SK-N-SH (cell line): ENCODE data around the gene RAB23. TPM values are rescaled to one million over a fixed set of nuclear protein-coding genes. Genes with fewer than 3 reads are reported as not detected.
A peak's percentile ranks its signal among the peaks of the same experiment; 100 is the strongest.

Source experiments
- CTCF ChIA-PET: fragments of 300-600, 350-600 bp; formaldehyde crosslinking; extraction: SDS; loops from one replicate; lab custom pipeline; 2021; lab: Yijun Ruan, JAX
- POLR2A ChIA-PET: fragments of 350-600 bp; sonication (Branson Sonifier 250); formaldehyde crosslinking; extraction: SDS; loops from one replicate; lab custom pipeline; 2020; ENCODE audit warnings: antibody characterized with exemption, inconsistent platforms; lab: Yijun Ruan, JAX
- DNase-seq: peaks from one replicate; pipeline ENCODE4 v3.0.0; 2012
- H2AFZ ChIP-seq: fragments of 200-600 bp; sonication (generic); 2 replicates; pipeline ENCODE4 v1.8.1; 2016; ENCODE audit warnings: antibody characterized with exemption, mild to moderate bottlenecking, low read depth
- H3F3A ChIP-seq: fragments of 200-600 bp; sonication (generic); replicated peaks from 2 replicates; pipeline ENCODE3; 2016; ENCODE audit warnings: antibody characterized with exemption, mild to moderate bottlenecking; ENCODE audit not compliant: insufficient read depth
- H3K27ac ChIP-seq, 2 experiments: fragments of 200-500 bp in 1 of 2; fragments of 200-600 bp in 1 of 2; sonication (Bioruptor generic) in 1 of 2; sonication (generic), shearing (Covaris generic) in 1 of 2; 2 replicates each; pipeline versions ENCODE4 v1.5.1 to v1.6.1; 2014 to 2016; ENCODE audit warnings: low read depth in 2 of 2, inconsistent platforms in 1 of 2, low read length in 1 of 2, mild to moderate bottlenecking in 1 of 2, mixed read lengths in 1 of 2
- H3K27me3 ChIP-seq: fragments of 200-600 bp; sonication (generic), shearing (Covaris generic); 2 replicates; pipeline ENCODE4 v1.6.1; 2016; ENCODE audit warnings: mixed run types; ENCODE audit not compliant: insufficient read depth
- H3K36me3 ChIP-seq, 2 experiments: fragments of 200-500 bp in 1 of 2; fragments of 200-600 bp in 1 of 2; sonication (Bioruptor generic) in 1 of 2; sonication (generic) in 1 of 2; replicated peaks in 1 of 2; 2 replicates each; pipeline versions ENCODE3 to v1.5.1; 2014 to 2016; ENCODE audit warnings: low read length in 1 of 2, mild to moderate bottlenecking in 1 of 2; ENCODE audit not compliant: insufficient read depth in 2 of 2, control insufficient read depth in 1 of 2
- H3K4me1 ChIP-seq, 2 experiments: fragments of 200-500 bp in 1 of 2; fragments of 200-600 bp in 1 of 2; sonication (Bioruptor generic) in 1 of 2; sonication (generic), shearing (Covaris generic) in 1 of 2; 2 replicates each; pipeline versions ENCODE4 v1.5.1 to v1.6.1; 2014 to 2016; ENCODE audit warnings: low read depth in 1 of 2, low read length in 1 of 2, mixed run types in 1 of 2; ENCODE audit not compliant: insufficient read depth in 2 of 2, control insufficient read depth in 1 of 2
- H3K4me2 ChIP-seq: fragments of 200-600 bp; sonication (generic), shearing (Covaris generic); 2 replicates; pipeline ENCODE4 v1.6.1; 2017; ENCODE audit warnings: mixed run types
- H3K4me3 ChIP-seq, 2 experiments: fragments of 200-500 bp in 1 of 2; fragments of 200-600 bp in 1 of 2; sonication (Bioruptor generic) in 1 of 2; sonication (generic), shearing (Covaris generic) in 1 of 2; 2 replicates each; pipeline versions ENCODE4 v1.5.1 to v1.8.1; 2014 to 2016; ENCODE audit warnings: low read depth in 2 of 2, inconsistent platforms in 1 of 2, low read length in 1 of 2, mild to moderate bottlenecking in 1 of 2, mixed read lengths in 1 of 2, moderate library complexity in 1 of 2
- H3K79me2 ChIP-seq: fragments of 200-600 bp; sonication (generic); 2 replicates; pipeline ENCODE4 v1.8.1; 2017; ENCODE audit warnings: mild to moderate bottlenecking; ENCODE audit not compliant: insufficient read depth
- H3K9ac ChIP-seq: fragments of 200-600 bp; sonication (generic); 2 replicates; pipeline ENCODE4 v1.6.1; 2017; ENCODE audit warnings: mixed run types
- H3K9me2 ChIP-seq: fragments of 200-600 bp; sonication (generic); 2 replicates; pipeline ENCODE4 v1.6.1; 2017; ENCODE audit warnings: mixed run types
- H3K9me3 ChIP-seq: fragments of 200-600 bp; sonication (generic); 2 replicates; pipeline ENCODE4 v1.6.1; 2017; ENCODE audit warnings: mixed run types, mild to moderate bottlenecking, moderate library complexity
- H4K20me1 ChIP-seq: fragments of 200-600 bp; sonication (generic); 2 replicates; pipeline ENCODE4 v1.6.1; 2017; ENCODE audit warnings: mild to moderate bottlenecking, mixed run types; ENCODE audit not compliant: insufficient read depth
- EP300 ChIP-seq, 2 experiments: IDR thresholded peaks; 2 replicates each; pipeline versions ENCODE4 v1.4.0 to v1.6.1; 2012; ENCODE audit warnings: borderline replicate concordance in 1 of 2, low read depth in 1 of 2, low read length in 1 of 2
- FOSL2 ChIP-seq: IDR thresholded peaks from 2 replicates; pipeline ENCODE4 v1.4.0; 2012; ENCODE audit warnings: low read depth, mild to moderate bottlenecking, moderate library complexity, borderline replicate concordance
- RAD21 ChIP-seq: IDR thresholded peaks from 2 replicates; pipeline ENCODE4 v1.6.1; 2012; ENCODE audit warnings: mild to moderate bottlenecking, low read length
- SIN3A ChIP-seq: IDR thresholded peaks from 2 replicates; pipeline ENCODE4 v1.6.1; 2012; ENCODE audit warnings: low read depth, mild to moderate bottlenecking, low read length, moderate library complexity, borderline replicate concordance
- SMC3 ChIP-seq: IDR thresholded peaks from 2 replicates; pipeline ENCODE4 v1.6.1; 2012; ENCODE audit warnings: low read depth, low read length, improper control_type of control experiment
- WGBS: methylation state at CpG from one replicate; pipeline ENCODE4 v1.1.6; 2017; ENCODE audit warnings: low lambda C conversion rate; 5-methylcytosine and 5-hydroxymethylcytosine counted together
- polyA plus RNA-seq, 3 experiments: library from polyadenylated mRNA; depleted of rRNA; stranded (reverse); fragments of >200 nt; gene quantifications; 2 replicates each; pipeline ENCODE4 v1.2.3, GENCODE V29; 2012
- TF ChIP-seq, protein P1 (sequence below): fragments of 200-600 bp; sonication (generic); IDR thresholded peaks from 2 replicates; pipeline ENCODE4 v1.6.1; 2017; ENCODE audit warnings: antibody characterized with exemption, mild to moderate bottlenecking, moderate library complexity
- TF ChIP-seq, protein P2 (sequence below): IDR thresholded peaks from 2 replicates; pipeline ENCODE4; 2012

Gene RAB23
- polyA plus RNA-seq, 1 of the 3 experiments (the other 2 are of a cell fraction): 6.6 TPM

DNA sequence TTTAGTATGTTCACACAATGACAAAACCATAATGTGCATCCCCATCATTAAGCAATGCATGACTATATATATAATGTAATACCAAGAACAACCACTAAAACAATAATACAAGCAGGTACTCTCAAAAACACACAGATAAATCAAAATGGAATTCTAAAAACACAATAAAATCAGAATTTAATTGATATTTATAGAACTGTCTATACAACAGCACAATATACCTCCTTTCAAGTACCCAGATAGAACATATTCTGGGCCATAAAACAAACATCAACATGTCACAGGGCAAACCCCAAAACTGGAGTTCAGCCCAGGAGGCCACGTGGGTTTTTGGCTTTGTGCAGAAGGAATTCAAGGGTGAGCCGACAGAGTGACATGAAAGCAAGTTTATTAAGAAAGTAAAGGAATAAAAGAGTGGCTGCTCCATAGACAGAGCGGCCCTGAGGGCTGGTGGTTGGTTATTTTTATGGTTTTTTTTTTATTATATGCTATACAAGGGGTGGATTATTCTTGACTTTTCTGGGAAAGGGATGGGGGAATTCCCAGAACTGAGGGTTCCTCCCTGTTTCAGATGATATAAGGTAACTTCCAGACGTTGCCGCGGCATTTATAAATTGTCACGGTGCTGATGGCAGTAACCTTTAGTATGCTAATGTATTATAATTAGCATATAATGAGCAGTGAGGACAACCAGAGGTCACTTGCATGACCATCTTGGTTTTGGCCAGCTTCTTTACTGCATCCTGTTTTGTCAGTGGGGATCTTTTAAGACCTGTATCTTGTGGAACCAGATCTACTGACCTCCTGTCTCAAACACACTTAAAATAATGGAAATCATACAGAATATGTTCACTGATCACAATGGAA is 5.6 kb downstream of the RAB23 start:
- no peak for DNase-seq
- Histone ChIP-seq H4K20me1 (no peaks in the 10 kb centered on the region), H3K4me2 (no peak overlapping the region), H3K4me3 (no peak overlapping the region), H3K36me3 (peaks cover 0 to 31% of the 10 kb centered on the region in 2 experiments), H3K27me3 (no peaks in the 10 kb centered on the region), H3K9me2 (no peaks in the 10 kb centered on the region), H2AFZ (no peak overlapping the region), H3K9ac (no peak overlapping the region), H3K27ac (no peak overlapping the region), H3F3A (peaks cover 13% of the 10 kb centered on the region), H3K4me1 (peaks cover 0 to 3% of the 10 kb centered on the region in 2 experiments; a peak in 1 of 4 replicates), H3K79me2 (peaks cover 100% of the 10 kb centered on the region), H3K9me3 (0 out of 2 replicates have a peak, but pooled peaks cover 7% of the 10 kb centered on the region)
- ChIA-PET CTCF (interaction anchor here (1.5 kb wide), 2 partner anchors 9 to 26 kb away, joined by 3 read pairs; no protein-coding TSS in a partner anchor), POLR2A (no interaction called here)
- WGBS: 91% methylated on average over 7 of the region's 7 CpGs
- TF ChIP-seq, protein P1, sequence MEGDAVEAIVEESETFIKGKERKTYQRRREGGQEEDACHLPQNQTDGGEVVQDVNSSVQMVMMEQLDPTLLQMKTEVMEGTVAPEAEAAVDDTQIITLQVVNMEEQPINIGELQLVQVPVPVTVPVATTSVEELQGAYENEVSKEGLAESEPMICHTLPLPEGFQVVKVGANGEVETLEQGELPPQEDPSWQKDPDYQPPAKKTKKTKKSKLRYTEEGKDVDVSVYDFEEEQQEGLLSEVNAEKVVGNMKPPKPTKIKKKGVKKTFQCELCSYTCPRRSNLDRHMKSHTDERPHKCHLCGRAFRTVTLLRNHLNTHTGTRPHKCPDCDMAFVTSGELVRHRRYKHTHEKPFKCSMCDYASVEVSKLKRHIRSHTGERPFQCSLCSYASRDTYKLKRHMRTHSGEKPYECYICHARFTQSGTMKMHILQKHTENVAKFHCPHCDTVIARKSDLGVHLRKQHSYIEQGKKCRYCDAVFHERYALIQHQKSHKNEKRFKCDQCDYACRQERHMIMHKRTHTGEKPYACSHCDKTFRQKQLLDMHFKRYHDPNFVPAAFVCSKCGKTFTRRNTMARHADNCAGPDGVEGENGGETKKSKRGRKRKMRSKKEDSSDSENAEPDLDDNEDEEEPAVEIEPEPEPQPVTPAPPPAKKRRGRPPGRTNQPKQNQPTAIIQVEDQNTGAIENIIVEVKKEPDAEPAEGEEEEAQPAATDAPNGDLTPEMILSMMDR: peak; percentile 30; the same call in 1 of the 2 replicates
- no peak for TF ChIP-seq FOSL2

DNA sequence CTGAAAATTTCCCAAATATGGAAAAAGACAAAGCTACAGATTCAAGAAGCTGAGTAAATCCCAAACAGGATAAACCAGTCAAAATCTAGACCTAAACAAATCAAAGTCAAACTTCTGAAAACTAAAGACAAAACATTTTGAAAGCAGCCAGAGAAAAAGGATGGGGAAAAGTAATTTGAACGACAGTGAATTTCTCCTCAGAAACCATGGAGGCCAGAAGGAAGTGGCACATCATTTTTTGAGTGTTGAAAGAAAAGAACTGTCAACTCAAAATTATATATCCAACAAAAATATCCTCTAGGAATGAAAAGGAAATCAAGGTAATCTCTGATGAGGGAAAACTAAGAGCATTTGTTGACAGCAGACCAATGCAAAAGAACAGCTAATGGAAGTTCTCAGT is 6.8 kb downstream of the RAB23 start:
- DNase-seq: no peak
- WGBS: 88% methylated on average over 1 of the region's 1 CpG
- no peaks in the 10 kb centered on the region; a peak in 1 of 4 replicates for H3K4me1 ChIP-seq
- H3K27ac ChIP-seq: no peak overlapping the region
- no peaks in the 10 kb centered on the region for H4K20me1 ChIP-seq
- H3K9me3 ChIP-seq: 0 out of 2 replicates have a peak, but pooled peaks cover 7% of the 10 kb centered on the region
- peaks cover 8% of the 10 kb centered on the region for H3F3A ChIP-seq
- TF ChIP-seq EP300 (IDR thresholded peaks at IDR 0.05; ENCODE audit: borderline replicate concordance in 1 of 2, low read depth in 1 of 2, low read length in 1 of 2) (no peak), RAD21 (no peak), SIN3A (no peak), SMC3 (no peak)
- TF ChIP-seq, protein P2, sequence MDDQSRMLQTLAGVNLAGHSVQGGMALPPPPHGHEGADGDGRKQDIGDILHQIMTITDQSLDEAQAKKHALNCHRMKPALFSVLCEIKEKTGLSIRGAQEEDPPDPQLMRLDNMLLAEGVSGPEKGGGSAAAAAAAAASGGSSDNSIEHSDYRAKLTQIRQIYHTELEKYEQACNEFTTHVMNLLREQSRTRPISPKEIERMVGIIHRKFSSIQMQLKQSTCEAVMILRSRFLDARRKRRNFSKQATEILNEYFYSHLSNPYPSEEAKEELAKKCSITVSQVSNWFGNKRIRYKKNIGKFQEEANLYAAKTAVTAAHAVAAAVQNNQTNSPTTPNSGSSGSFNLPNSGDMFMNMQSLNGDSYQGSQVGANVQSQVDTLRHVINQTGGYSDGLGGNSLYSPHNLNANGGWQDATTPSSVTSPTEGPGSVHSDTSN: no peak
- no peak overlapping the region for H2AFZ ChIP-seq
- CTCF ChIA-PET: interaction anchor here (1.5 kb wide), 1 partner anchor 25 kb away, joined by 3 read pairs; no protein-coding TSS in a partner anchor
- no peaks in the 10 kb centered on the region for H3K9me2 ChIP-seq
- POLR2A ChIA-PET: no interaction called here
- H3K4me3 ChIP-seq: no peak overlapping the region
- H3K9ac ChIP-seq: no peak overlapping the region
- H3K4me2 ChIP-seq: no peak overlapping the region
- peaks cover 100% of the 10 kb centered on the region for H3K79me2 ChIP-seq
- peaks cover 0 to 32% of the 10 kb centered on the region in 2 experiments for H3K36me3 ChIP-seq
- H3K27me3 ChIP-seq: no peaks in the 10 kb centered on the region
